ENCODE data around the gene UEVLD. TPM values are rescaled to one million over a fixed set of nuclear protein-coding genes. Genes with fewer than 3 reads are reported as not detected.

UEVLD gene
- polyA plus RNA-seq, 1 donor from 2014 or later = 11.3 TPM

Other genes with a start within 250 kb of the UEVLD start
- gene LDHA, start 194.2 kb downstream of the UEVLD start, polyA plus RNA-seq = 39.9 and 45.6 TPM in 2 replicates
- gene LDHC, start 176.4 kb downstream of the UEVLD start, polyA plus RNA-seq = not detected in 2 replicates
- gene LDHAL6A, start 132.9 kb downstream of the UEVLD start, polyA plus RNA-seq = not detected in 2 replicates
- 115 and 129 TPM in 2 replicates for gene TSG101, start 61.8 kb downstream of the UEVLD start, polyA plus RNA-seq
- 3.0 and 6.0 TPM in 2 replicates for gene MISFA, start 11.1 kb upstream of the UEVLD start, polyA plus RNA-seq
- gene SPTY2D1, start 45.6 kb upstream of the UEVLD start, polyA plus RNA-seq = 5.9 and 13.2 TPM in 2 replicates
- 3.3 and 4.4 TPM in 2 replicates for gene TMEM86A, start 110.0 kb upstream of the UEVLD start, polyA plus RNA-seq
- 0.68 and 0.90 TPM in 2 replicates for gene IGSF22, start 137.5 kb upstream of the UEVLD start, polyA plus RNA-seq
- 122 and 151 TPM in 2 replicates for gene PTPN5, start 203.1 kb upstream of the UEVLD start, polyA plus RNA-seq